ENCODE measurements around the gene IFT20.
A peak's percentile ranks its signal among the peaks of the same experiment; 100 is the strongest.

The IFT20 gene

DNA sequence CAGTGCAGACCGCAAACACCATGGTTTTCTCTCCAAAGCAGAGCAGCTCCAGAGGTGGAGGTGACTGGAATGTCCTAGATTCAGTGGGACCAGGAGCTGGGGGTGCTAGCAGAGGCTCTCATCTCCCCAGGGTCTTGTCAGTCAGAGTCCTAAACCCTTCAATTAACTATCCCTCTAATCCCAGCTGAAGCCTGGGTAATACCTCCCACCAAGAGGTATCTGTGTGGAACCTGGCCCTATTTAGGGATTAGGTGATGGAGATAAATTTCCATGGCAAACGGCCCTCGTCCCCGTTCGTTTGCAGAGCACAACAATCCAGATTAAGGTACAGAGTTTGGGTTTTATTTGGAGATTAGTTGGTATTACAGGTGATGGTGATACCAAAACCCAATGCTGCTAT is 27.9 kb upstream of the IFT20 start:
- H3K4me3 ChIP-seq (ENCODE audit: low read depth, low read length): no peak overlapping the region
- no peak for DNase-seq (ENCODE audit: low read depth)
- no peak for TF ChIP-seq CTCF (conservative IDR thresholded peaks at IDR 0.05; ENCODE audit: low read depth, low read length)

DNA sequence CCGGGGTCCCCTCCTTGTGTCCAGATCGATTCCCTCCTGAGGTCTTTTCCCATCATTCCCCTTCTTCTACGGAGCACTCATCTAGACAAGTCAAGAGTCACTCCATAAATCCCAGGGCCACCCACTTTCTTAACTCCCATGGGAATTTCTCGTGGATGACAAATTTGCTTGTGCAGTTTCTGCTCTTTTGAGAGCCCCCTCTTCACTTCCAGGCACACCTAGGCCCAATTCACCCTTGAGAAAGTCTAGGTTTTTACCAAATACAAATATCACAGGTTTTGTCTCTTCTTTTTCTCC is 22.6 kb upstream of the IFT20 start:
- H3K4me3 ChIP-seq (ENCODE audit: low read depth, low read length): peak overlapping the region; percentile 92
- DNase-seq (ENCODE audit: low read depth): no peak
- no peak for TF ChIP-seq CTCF (conservative IDR thresholded peaks at IDR 0.05; ENCODE audit: low read depth, low read length)

GRCh38 chr17:28357061-28357900 is 22.0 kb upstream of the IFT20 start, which contains the start of gene POLDIP2:
Gene POLDIP2, minus strand, starts transcription at chr17:28357527. Its CDS starts 79 bp downstream, at chr17:28357448.
- peak within 1 kb of the TSS; percentile 92 for H3K4me3 ChIP-seq (ENCODE audit: low read depth, low read length)
- DNase-seq (ENCODE audit: low read depth): peak; percentile 96
- TF ChIP-seq CTCF (conservative IDR thresholded peaks at IDR 0.05; ENCODE audit: low read depth, low read length): no peak

- H3K4me3 ChIP-seq (ENCODE audit: low read depth, low read length): no peak overlapping the region
- no peak for TF ChIP-seq CTCF (conservative IDR thresholded peaks at IDR 0.05; ENCODE audit: low read depth, low read length)
- DNase-seq (ENCODE audit: low read depth): no peak
These were observed 15.0 kb upstream of the IFT20 start for GRCh38 chr17:28350271-28350670.

GRCh38 chr17:28348979-28349378 is 13.7 kb upstream of the IFT20 start:
- no peak for DNase-seq (ENCODE audit: low read depth)
- H3K4me3 ChIP-seq (ENCODE audit: low read depth, low read length): no peak overlapping the region

GRCh38 chr17:28347261-28347891 is 12.1 kb upstream of the IFT20 start:
- peak; percentile 83 for DNase-seq (ENCODE audit: low read depth)
- no peak overlapping the region for H3K4me3 ChIP-seq (ENCODE audit: low read depth, low read length)
- no peak for TF ChIP-seq CTCF (conservative IDR thresholded peaks at IDR 0.05; ENCODE audit: low read depth, low read length)

More at GRCh38 chr17:28348979-28349378, 13.7 kb upstream of the IFT20 start:
- no peak for TF ChIP-seq CTCF (conservative IDR thresholded peaks at IDR 0.05; ENCODE audit: low read depth, low read length)
